ENCODE results near the gene FTL.
A peak's percentile ranks its signal among the peaks of the same experiment; 100 is the strongest.

FTL gene

GRCh38 chr19:48988286-48988685 lies 23.2 kb downstream of the FTL start:
- H3K4me1 Mint-ChIP-seq (ENCODE audit: low read depth): peaks cover 42% of the 10 kb centered on the region
- no peaks in the 10 kb centered on the region for H3K9me3 Mint-ChIP-seq
- peak overlapping the region; percentile 65 for H3K27ac Mint-ChIP-seq
- peaks cover 69% of the 10 kb centered on the region for H3K36me3 Mint-ChIP-seq (ENCODE audit: low read depth)
- H3K4me3 Mint-ChIP-seq: no peak overlapping the region
- no peaks in the 10 kb centered on the region for H3K27me3 Mint-ChIP-seq
- no peak for DNase-seq

GRCh38 chr19:48988860-48989259 lies 23.8 kb downstream of the FTL start:
- peaks cover 66% of the 10 kb centered on the region for H3K36me3 Mint-ChIP-seq (ENCODE audit: low read depth)
- no peak overlapping the region for H3K27ac Mint-ChIP-seq
- no peak overlapping the region for H3K4me3 Mint-ChIP-seq
- no peak for DNase-seq
- H3K4me1 Mint-ChIP-seq (ENCODE audit: low read depth): peaks cover 44% of the 10 kb centered on the region
- no peaks in the 10 kb centered on the region for H3K9me3 Mint-ChIP-seq
- H3K27me3 Mint-ChIP-seq: no peaks in the 10 kb centered on the region

GRCh38 chr19:48989701-48990291 lies 24.7 kb downstream of the FTL start:
- no peak for DNase-seq
- H3K4me3 Mint-ChIP-seq: no peak overlapping the region
- H3K4me1 Mint-ChIP-seq (ENCODE audit: low read depth): peaks cover 51% of the 10 kb centered on the region
- no peaks in the 10 kb centered on the region for H3K9me3 Mint-ChIP-seq
- H3K27me3 Mint-ChIP-seq: no peaks in the 10 kb centered on the region
- peaks cover 69% of the 10 kb centered on the region for H3K36me3 Mint-ChIP-seq (ENCODE audit: low read depth)
- peak overlapping the region; percentile 39 for H3K27ac Mint-ChIP-seq

GRCh38 chr19:48990400-48990799 lies 25.3 kb downstream of the FTL start:
- no peaks in the 10 kb centered on the region for H3K27me3 Mint-ChIP-seq
- H3K9me3 Mint-ChIP-seq: no peaks in the 10 kb centered on the region
- H3K27ac Mint-ChIP-seq: peak overlapping the region; percentile 39
- DNase-seq: no peak
- H3K36me3 Mint-ChIP-seq (ENCODE audit: low read depth): peaks cover 69% of the 10 kb centered on the region
- no peak overlapping the region for H3K4me3 Mint-ChIP-seq
- peaks cover 57% of the 10 kb centered on the region for H3K4me1 Mint-ChIP-seq (ENCODE audit: low read depth)

- Mint-ChIP-seq H3K27me3 (no peaks in the 10 kb centered on the region), H3K9me3 (no peaks in the 10 kb centered on the region), H3K4me1 (ENCODE audit: low read depth) (peaks cover 60% of the 10 kb centered on the region), H3K4me3 (peak overlapping the region; percentile 10), H3K36me3 (ENCODE audit: low read depth) (peaks cover 65% of the 10 kb centered on the region), H3K27ac (peak overlapping the region; percentile 71)
- DNase-seq: no peak
Measured at GRCh38 chr19:48991011-48991609, 26.0 kb downstream of the FTL start.

GRCh38 chr19:48991873-48992580 lies 26.9 kb downstream of the FTL start:
- peaks cover 63% of the 10 kb centered on the region for H3K36me3 Mint-ChIP-seq (ENCODE audit: low read depth)
- H3K9me3 Mint-ChIP-seq: no peaks in the 10 kb centered on the region
- peak overlapping the region; percentile 94 for H3K27ac Mint-ChIP-seq
- peaks cover 59% of the 10 kb centered on the region for H3K4me1 Mint-ChIP-seq (ENCODE audit: low read depth)
- H3K4me3 Mint-ChIP-seq: peak overlapping the region; percentile 99
- DNase-seq: no peak
- no peaks in the 10 kb centered on the region for H3K27me3 Mint-ChIP-seq

- Mint-ChIP-seq H3K36me3 (ENCODE audit: low read depth) (peaks cover 61% of the 10 kb centered on the region), H3K9me3 (no peaks in the 10 kb centered on the region), H3K4me1 (ENCODE audit: low read depth) (peaks cover 55% of the 10 kb centered on the region), H3K27ac (peak overlapping the region; percentile 94), H3K27me3 (no peaks in the 10 kb centered on the region), H3K4me3 (peak overlapping the region; percentile 99)
- DNase-seq: no peak
Measured at GRCh38 chr19:48992581-48993174, 27.6 kb downstream of the FTL start.

GRCh38 chr19:48993175-48994034 lies 28.3 kb downstream of the FTL start, which contains the start of the genes GYS1 and RUVBL2:
TSS of gene GYS1 (minus strand) at chr19:48993309. CDS start at chr19:48993112, 197 bp downstream.
TSS of gene RUVBL2 (plus strand) at chr19:48993887. CDS start at chr19:48993912, 25 bp downstream.
- Mint-ChIP-seq H3K36me3 (ENCODE audit: low read depth) (peaks cover 61% of the 10 kb centered on the region), H3K4me1 (ENCODE audit: low read depth) (peaks cover 56% of the 10 kb centered on the region), H3K27ac (peak within 1 kb of the TSS; percentile 98), H3K27me3 (no peaks in the 10 kb centered on the region), H3K9me3 (no peaks in the 10 kb centered on the region), H3K4me3 (peak within 1 kb of the TSS; percentile 99)
- DNase-seq: peak; percentile 99

- Mint-ChIP-seq H3K4me1 (ENCODE audit: low read depth) (peaks cover 54% of the 10 kb centered on the region), H3K36me3 (ENCODE audit: low read depth) (peaks cover 58% of the 10 kb centered on the region), H3K4me3 (peak overlapping the region; percentile 99), H3K9me3 (no peaks in the 10 kb centered on the region), H3K27me3 (no peaks in the 10 kb centered on the region), H3K27ac (peak overlapping the region; percentile 98)
- no peak for DNase-seq
Measured at GRCh38 chr19:48994035-48994386, 28.9 kb downstream of the FTL start.

GRCh38 chr19:48997972-48998371 lies 32.9 kb downstream of the FTL start:
- peak; percentile 58 for DNase-seq
- H3K27ac Mint-ChIP-seq: peak overlapping the region; percentile 9

GRCh38 chr19:48999481-49000325 lies 34.6 kb downstream of the FTL start:
- Mint-ChIP-seq H3K9me3 (no peaks in the 10 kb centered on the region), H3K4me3 (no peak overlapping the region), H3K27ac (peak overlapping the region; percentile 61), H3K4me1 (ENCODE audit: low read depth) (peaks cover 35% of the 10 kb centered on the region), H3K36me3 (ENCODE audit: low read depth) (peaks cover 75% of the 10 kb centered on the region), H3K27me3 (no peaks in the 10 kb centered on the region)
- peak; percentile 79 for DNase-seq

More at GRCh38 chr19:48997972-48998371, 32.9 kb downstream of the FTL start:
- H3K4me3 Mint-ChIP-seq: no peak overlapping the region
- H3K36me3 Mint-ChIP-seq (ENCODE audit: low read depth): peaks cover 68% of the 10 kb centered on the region
- H3K27me3 Mint-ChIP-seq: no peaks in the 10 kb centered on the region
- H3K4me1 Mint-ChIP-seq (ENCODE audit: low read depth): peaks cover 43% of the 10 kb centered on the region
- no peaks in the 10 kb centered on the region for H3K9me3 Mint-ChIP-seq

- Mint-ChIP-seq H3K4me3 (no peak overlapping the region), H3K27me3 (no peaks in the 10 kb centered on the region), H3K9me3 (no peaks in the 10 kb centered on the region), H3K36me3 (ENCODE audit: low read depth) (peaks cover 81% of the 10 kb centered on the region), H3K27ac (no peak overlapping the region), H3K4me1 (ENCODE audit: low read depth) (peaks cover 9% of the 10 kb centered on the region)
- DNase-seq: no peak
Measured at GRCh38 chr19:49004133-49004532, 39.0 kb downstream of the FTL start.

- Mint-ChIP-seq H3K36me3 (ENCODE audit: low read depth) (peaks cover 81% of the 10 kb centered on the region), H3K4me3 (no peak overlapping the region), H3K4me1 (ENCODE audit: low read depth) (no peaks in the 10 kb centered on the region), H3K27ac (peak overlapping the region; percentile 31), H3K27me3 (no peaks in the 10 kb centered on the region), H3K9me3 (no peaks in the 10 kb centered on the region)
- DNase-seq: no peak
Measured at GRCh38 chr19:49004964-49005614, 40.0 kb downstream of the FTL start.
